Gastroesophageal sphincter (tissue), 4 donors: ENCODE measurements around the gene STAT5A. TPM values are rescaled to one million over a fixed set of nuclear protein-coding genes. Genes with fewer than 3 reads are reported as not detected.

Experiments
- ATAC-seq: fragments of 150-250 bp; one replicate; pipeline ENCODE4 v1.9.1; 2016; ENCODE audit warnings: mild to moderate bottlenecking, moderate library complexity
- H3K27ac ChIP-seq, 4 donors: fragments of 200-600 bp; sonication (generic) in 3 of 4; 1 replicate in 3 of 4; 2 replicates in 1 of 4; pipeline ENCODE4 v1.5.1; 2016 to 2019
- H3K27me3 ChIP-seq: fragments of 200-600 bp; sonication (generic); one replicate; pipeline ENCODE4 v1.5.1; 2019
- H3K36me3 ChIP-seq, 2 donors: fragments of 200-600 bp; sonication (generic); one replicate each; pipeline ENCODE4 v1.5.1; 2019; ENCODE audit warnings: control low read depth in 1 of 2
- H3K4me1 ChIP-seq, 3 donors: fragments of 200-600 bp; sonication (generic); 1 replicate in 2 of 3; 2 replicates in 1 of 3; pipeline ENCODE4 v1.5.1; 2016 to 2019; ENCODE audit warnings: control low read depth in 2 of 3
- H3K4me3 ChIP-seq, 2 donors: fragments of 200-600 bp; sonication (generic); one replicate each; pipeline ENCODE4 v1.5.1; 2019; ENCODE audit warnings: mild to moderate bottlenecking in 1 of 2, moderate library complexity in 1 of 2
- H3K9me3 ChIP-seq, 3 donors: fragments of 200-600 bp; sonication (generic); one replicate each; pipeline ENCODE4 v1.5.1; 2017 to 2019; ENCODE audit warnings: control low read depth in 2 of 3
- EP300 ChIP-seq: sonication (generic); formaldehyde crosslinking; IDR thresholded peaks from one replicate; pipeline ENCODE4 v1.6.1; 2017; ENCODE audit warnings: antibody characterized with exemption, mild to moderate bottlenecking
- POLR2A ChIP-seq, 2 donors: fragments of 450-650 bp; IDR thresholded peaks; one replicate each; pipeline ENCODE4 v1.6.1; 2017; ENCODE audit warnings: antibody characterized with exemption in 2 of 2, mild to moderate bottlenecking in 2 of 2, moderate library complexity in 1 of 2
- POLR2AphosphoS5 ChIP-seq: sonication (generic); formaldehyde crosslinking; IDR thresholded peaks from one replicate; pipeline ENCODE4 v1.6.1; 2017; ENCODE audit warnings: antibody characterized with exemption
- WGBS, 2 donors: methylation state at CpG; one replicate each; pipeline ENCODE4 v1.1.5; 2018; ENCODE audit warnings: low coverage in 1 of 2; 5-methylcytosine and 5-hydroxymethylcytosine counted together
- total RNA-seq, 4 donors: library from RNA; depleted of rRNA; stranded (reverse); fragments of >200 nt; gene quantifications; one replicate each; pipeline ENCODE4 v1.1.0, GENCODE V29; 2016
- TF ChIP-seq, protein P1 (sequence below), 4 experiments: fragments of 200-600 bp in 2 of 4; fragments of 450-650 bp in 2 of 4; sonication (generic) in 1 of 4; IDR thresholded peaks; one replicate each; pipeline ENCODE4 v1.5.1; 2017 to 2019; ENCODE audit warnings: antibody characterized with exemption in 4 of 4, mild to moderate bottlenecking in 2 of 4, moderate library complexity in 2 of 4

The STAT5A gene
- total RNA-seq, 4 donors from 2014 or later: 61.8 to 80.8 (median 71.4) TPM

DNA sequence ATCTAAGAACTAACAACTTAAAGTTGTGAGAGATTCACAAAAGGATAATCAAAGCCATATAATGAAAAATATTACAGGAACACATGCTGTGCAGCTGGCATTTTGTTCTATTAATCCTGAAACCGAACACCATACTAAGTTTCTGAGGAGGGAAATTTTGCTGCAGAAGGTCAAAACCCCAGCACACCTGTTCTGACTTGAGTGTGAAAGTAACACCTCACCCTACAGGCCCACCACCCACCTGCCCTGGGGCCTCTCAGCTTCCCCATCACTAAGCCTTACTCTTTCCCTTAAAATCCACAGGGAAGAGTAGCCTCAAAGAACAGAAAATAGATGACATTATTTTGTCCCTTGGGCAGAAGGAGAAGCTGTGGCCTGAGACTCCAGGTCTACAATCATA is 44.8 kb downstream of the STAT5A start:
- ATAC-seq: no peak
- H3K36me3 ChIP-seq: peaks cover 8 to 96% of the 10 kb centered on the region in 2 donors

DNA sequence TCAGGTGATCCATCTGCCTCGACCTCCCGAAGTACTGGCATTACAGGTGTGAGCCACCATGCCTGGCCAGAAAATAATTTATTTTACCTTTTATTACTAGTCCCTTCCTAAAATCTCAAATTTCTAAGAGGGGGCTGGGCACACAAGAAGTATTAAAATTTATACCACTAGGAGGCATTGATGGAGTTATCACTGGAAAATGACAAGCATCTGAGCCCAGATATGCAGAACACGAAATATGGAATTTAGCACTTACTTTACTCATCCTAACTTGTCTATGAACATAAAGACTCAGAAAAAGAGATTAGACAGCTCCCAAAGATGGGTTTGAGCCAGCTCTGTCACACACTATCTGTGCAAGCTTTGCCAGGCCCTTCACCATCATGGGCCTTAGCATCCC is 46.4 kb downstream of the STAT5A start:
- 25 to 57% methylated on average over 1 to 3 of the region's 3 CpGs for WGBS, 2 donors
- TF ChIP-seq, protein P1, sequence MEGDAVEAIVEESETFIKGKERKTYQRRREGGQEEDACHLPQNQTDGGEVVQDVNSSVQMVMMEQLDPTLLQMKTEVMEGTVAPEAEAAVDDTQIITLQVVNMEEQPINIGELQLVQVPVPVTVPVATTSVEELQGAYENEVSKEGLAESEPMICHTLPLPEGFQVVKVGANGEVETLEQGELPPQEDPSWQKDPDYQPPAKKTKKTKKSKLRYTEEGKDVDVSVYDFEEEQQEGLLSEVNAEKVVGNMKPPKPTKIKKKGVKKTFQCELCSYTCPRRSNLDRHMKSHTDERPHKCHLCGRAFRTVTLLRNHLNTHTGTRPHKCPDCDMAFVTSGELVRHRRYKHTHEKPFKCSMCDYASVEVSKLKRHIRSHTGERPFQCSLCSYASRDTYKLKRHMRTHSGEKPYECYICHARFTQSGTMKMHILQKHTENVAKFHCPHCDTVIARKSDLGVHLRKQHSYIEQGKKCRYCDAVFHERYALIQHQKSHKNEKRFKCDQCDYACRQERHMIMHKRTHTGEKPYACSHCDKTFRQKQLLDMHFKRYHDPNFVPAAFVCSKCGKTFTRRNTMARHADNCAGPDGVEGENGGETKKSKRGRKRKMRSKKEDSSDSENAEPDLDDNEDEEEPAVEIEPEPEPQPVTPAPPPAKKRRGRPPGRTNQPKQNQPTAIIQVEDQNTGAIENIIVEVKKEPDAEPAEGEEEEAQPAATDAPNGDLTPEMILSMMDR (IDR thresholded peaks at IDR 0.05): no peak
- TF ChIP-seq POLR2A (IDR thresholded peaks at IDR 0.05) (no peak), POLR2AphosphoS5 (no peak), EP300 (no peak)
- Histone ChIP-seq H3K27ac (no peak overlapping the region), H3K9me3 (no peaks in the 10 kb centered on the region), H3K4me1 (peaks cover under 1 to 15% (median 4%) of the 10 kb centered on the region in 3 donors), H3K4me3 (no peak overlapping the region), H3K27me3 (no peaks in the 10 kb centered on the region), H3K36me3 (peaks cover 8 to 95% of the 10 kb centered on the region in 2 donors)
- no peak for ATAC-seq

More for the DNA sequence above, 44.8 kb downstream of the STAT5A start:
- no peaks in the 10 kb centered on the region for H3K27me3 ChIP-seq
- peaks cover 11 to 31% (median 13%) of the 10 kb centered on the region in 3 donors for H3K4me1 ChIP-seq
- no peak for TF ChIP-seq POLR2A (IDR thresholded peaks at IDR 0.05)
- no peak overlapping the region for H3K27ac ChIP-seq
- WGBS, 2 donors: 64 to 75% methylated on average over 1 of the region's 1 CpG
- H3K9me3 ChIP-seq: no peaks in the 10 kb centered on the region
- no peak overlapping the region for H3K4me3 ChIP-seq

DNA sequence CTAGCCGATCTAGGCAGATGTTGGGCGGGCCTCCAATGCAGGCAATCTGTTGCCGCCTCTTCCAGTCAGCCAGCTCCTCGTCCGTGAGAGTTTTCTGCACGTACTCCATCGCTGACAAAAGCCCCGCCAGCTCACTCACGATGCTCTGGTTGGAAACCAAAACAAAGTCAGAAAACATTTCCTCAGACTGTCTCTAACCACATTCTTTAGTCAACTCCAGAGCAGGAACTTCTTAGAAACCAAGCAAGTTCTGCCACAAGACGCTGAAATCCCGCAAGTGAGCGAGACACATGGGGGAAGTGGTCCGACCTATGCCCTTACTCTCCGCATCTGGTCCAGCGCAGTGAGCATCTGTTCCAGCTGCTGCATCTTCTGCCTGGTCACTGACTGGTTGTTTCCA is 49.1 kb downstream of the STAT5A start:
- Histone ChIP-seq H3K36me3 (peaks cover 8 to 95% of the 10 kb centered on the region in 2 donors), H3K27me3 (no peaks in the 10 kb centered on the region), H3K4me1 (peaks cover 0 to 28% (median 0%) of the 10 kb centered on the region in 3 donors), H3K27ac (peak overlapping the region in 2 of 4 donors; percentile 12 to 22), H3K4me3 (no peak overlapping the region), H3K9me3 (no peaks in the 10 kb centered on the region)
- ATAC-seq: no peak
- 47 to 72% methylated on average over 9 to 12 of the region's 15 CpGs for WGBS, 2 donors
- no peak for TF ChIP-seq POLR2AphosphoS5
- TF ChIP-seq EP300: no peak
- TF ChIP-seq, protein P1 (IDR thresholded peaks at IDR 0.05): no peak
- TF ChIP-seq POLR2A (IDR thresholded peaks at IDR 0.05): no peak

DNA sequence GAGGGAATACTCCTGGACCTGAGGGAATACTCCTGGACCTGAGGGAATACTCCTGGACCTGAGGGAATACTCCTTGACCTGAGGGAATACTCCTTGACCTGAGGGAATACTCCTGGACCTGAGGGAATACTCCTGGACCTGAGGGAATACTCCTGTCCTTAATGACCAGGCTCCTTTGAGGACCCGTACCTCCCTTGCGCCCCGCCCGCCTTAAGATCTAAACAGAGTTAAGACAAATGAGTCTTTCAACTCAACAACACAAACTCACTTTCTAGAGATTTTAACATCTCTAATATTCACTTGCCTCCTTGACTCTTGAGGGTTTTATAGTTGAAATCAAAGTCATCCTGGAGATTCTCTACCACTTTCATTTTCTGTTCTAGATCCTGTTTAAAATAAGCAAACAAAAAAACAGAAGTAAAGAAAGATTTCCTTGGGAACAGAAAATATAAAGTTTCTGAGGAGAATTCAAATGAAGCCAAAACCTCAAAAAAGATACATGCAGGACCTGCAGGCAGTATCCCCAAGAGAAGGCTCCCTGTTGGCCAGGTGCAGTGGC is 50.2 kb downstream of the STAT5A start:
- peaks cover 7 to 94% of the 10 kb centered on the region in 2 donors for H3K36me3 ChIP-seq
- H3K4me3 ChIP-seq: no peak overlapping the region
- 69% methylated on average over 4 of the region's 4 CpGs; no CpG with 5 or more reads in 1 of the 2 donors for WGBS, 2 donors
- no peak for ATAC-seq
- H3K4me1 ChIP-seq: peaks cover 0 to 28% (median 0%) of the 10 kb centered on the region in 3 donors
- no peak for TF ChIP-seq POLR2AphosphoS5
- no peak for TF ChIP-seq EP300
- TF ChIP-seq, protein P1 (IDR thresholded peaks at IDR 0.05): no peak
- no peak for TF ChIP-seq POLR2A (IDR thresholded peaks at IDR 0.05)
- no peaks in the 10 kb centered on the region for H3K27me3 ChIP-seq
- H3K27ac ChIP-seq: no peak overlapping the region
- no peaks in the 10 kb centered on the region for H3K9me3 ChIP-seq

DNA sequence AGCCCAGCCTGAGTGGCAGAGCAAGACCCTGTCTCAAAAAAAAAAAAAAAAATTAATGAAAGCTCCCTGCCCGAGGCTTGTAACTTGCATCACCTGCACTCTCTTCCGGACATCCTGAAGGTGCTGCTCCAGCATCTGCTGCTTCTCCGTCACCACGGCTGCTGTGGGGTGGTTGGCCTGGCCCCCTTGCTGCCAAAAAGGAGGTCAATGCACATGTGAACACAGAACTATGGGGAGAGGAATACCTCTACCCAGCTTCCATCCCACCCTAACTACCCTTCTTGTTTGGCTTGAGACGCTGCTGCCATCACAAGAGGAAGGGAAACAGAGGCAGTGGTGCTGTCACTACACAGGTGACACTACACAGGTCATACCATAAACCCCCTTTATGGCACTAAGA is 50.9 kb downstream of the STAT5A start:
- TF ChIP-seq EP300 (no peak), POLR2AphosphoS5 (no peak), POLR2A (IDR thresholded peaks at IDR 0.05) (no peak)
- TF ChIP-seq, protein P1 (IDR thresholded peaks at IDR 0.05): no peak
- Histone ChIP-seq H3K4me1 (peaks cover 0 to 28% (median 0%) of the 10 kb centered on the region in 3 donors), H3K27ac (no peak overlapping the region), H3K4me3 (no peak overlapping the region), H3K9me3 (no peaks in the 10 kb centered on the region), H3K27me3 (no peaks in the 10 kb centered on the region), H3K36me3 (peaks cover 3 to 94% of the 10 kb centered on the region in 2 donors)
- no peak for ATAC-seq
- 78 to 100% methylated on average over 1 to 4 of the region's 5 CpGs for WGBS, 2 donors
